GM12801 (cell line): ENCODE data around the gene KCNH1.

Source experiments
- TF ChIP-seq, protein P1 (sequence below): IDR thresholded peaks from one replicate; pipeline ENCODE4 v1.5.1; 2011; ENCODE audit warnings: control low read depth; ENCODE audit not compliant: insufficient read length; ENCODE audit errors: extremely low read depth

KCNH1 gene

DNA sequence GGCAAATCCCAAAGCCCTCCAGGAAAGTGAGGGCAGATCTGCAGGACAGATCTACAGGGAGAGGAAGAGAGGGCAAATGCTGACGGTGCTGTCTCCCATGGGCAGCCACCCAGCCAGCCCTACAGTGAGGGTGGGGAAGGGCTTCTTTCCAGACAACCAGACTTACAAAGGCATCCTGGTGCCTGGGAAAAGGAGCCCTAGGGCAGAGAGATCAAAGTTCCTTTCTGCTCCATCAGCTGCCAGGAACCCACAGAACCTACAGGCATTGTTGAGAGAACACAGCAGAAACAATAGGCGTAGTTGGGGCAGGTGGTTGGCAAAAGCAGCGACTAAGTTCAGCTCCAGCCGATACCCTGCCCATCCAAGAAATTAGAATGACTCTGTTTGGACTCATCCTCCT lies 332.4 kb downstream of the KCNH1 start:
- TF ChIP-seq, protein P1, sequence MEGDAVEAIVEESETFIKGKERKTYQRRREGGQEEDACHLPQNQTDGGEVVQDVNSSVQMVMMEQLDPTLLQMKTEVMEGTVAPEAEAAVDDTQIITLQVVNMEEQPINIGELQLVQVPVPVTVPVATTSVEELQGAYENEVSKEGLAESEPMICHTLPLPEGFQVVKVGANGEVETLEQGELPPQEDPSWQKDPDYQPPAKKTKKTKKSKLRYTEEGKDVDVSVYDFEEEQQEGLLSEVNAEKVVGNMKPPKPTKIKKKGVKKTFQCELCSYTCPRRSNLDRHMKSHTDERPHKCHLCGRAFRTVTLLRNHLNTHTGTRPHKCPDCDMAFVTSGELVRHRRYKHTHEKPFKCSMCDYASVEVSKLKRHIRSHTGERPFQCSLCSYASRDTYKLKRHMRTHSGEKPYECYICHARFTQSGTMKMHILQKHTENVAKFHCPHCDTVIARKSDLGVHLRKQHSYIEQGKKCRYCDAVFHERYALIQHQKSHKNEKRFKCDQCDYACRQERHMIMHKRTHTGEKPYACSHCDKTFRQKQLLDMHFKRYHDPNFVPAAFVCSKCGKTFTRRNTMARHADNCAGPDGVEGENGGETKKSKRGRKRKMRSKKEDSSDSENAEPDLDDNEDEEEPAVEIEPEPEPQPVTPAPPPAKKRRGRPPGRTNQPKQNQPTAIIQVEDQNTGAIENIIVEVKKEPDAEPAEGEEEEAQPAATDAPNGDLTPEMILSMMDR: no peak

DNA sequence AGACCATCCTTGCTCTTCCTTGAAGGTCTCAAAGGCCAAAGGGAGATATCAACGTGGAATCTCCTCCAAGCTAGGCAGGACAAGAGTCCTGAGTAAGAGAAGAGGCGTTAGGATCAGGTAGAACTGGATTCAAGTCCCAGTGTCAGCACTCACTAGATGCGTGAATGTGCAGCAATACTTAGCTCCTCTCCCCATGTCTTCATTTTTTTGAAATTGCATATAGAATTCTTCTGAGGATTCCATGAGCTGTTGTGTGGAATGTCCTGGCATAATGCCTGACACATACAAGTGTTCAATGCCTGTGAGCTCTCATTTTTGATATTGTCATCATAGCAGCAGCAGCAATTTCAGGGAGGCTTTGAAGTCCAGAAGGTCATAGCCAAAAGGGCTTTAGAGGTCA lies 333.2 kb downstream of the KCNH1 start:
- TF ChIP-seq, protein P1: no peak

DNA sequence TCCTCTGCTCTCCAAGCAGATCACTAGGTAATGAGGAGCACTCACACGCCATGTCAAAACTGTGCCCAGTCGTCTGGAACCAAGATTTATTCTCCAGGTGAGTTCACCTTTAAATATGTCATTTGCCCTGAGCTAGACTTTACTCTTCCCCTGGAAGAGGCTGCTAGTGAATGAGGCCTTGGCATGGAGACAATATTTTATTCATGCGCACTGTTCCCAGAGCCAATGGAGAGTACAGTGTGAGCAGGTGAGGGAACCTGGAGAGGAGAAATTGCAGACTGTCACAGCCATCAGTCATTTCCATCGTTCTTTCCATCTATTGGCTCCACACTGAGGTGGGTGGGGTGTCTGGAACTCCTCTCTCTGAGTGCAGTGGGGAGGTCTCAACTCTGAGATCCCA lies 333.6 kb downstream of the KCNH1 start:
- TF ChIP-seq, protein P1: no peak

DNA sequence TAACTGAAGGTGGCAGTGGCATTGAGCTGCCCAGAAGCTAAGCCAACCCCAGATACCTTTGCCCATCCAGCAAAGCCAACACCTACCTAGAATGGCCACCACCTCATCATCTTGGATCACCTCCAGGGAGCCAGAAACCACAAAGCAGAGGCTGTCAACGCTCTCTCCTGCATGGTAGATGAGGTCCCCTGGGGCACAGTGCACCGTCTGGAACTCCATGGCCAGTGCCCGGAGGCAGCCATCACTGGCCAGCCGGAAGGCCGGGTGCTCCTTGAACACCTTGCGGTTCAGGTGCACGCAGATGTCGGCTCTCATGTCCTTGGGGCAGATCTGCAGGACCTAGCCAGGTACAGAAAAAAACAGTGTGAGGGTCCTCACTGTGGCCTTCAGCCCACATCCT lies 336.5 kb downstream of the KCNH1 start:
- TF ChIP-seq, protein P1: no peak

DNA sequence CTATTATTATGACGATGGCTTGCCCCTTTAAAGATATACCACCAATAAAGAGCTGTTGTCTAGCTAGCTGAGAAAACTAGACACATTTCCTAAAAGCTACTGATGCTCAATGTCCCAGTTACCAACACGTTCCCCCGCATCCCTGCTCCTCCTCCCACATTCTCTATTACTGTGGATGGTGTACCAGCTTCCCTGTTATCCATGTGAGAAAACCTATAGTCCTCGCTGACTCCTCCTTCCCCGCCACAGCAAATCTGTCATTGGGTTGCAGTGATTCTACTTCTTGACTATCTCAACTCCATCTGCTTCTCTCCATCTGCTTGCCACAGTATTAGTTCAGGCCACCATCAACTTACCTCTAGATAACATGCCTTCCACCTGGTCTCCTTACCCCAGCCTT lies 337.5 kb downstream of the KCNH1 start:
- TF ChIP-seq, protein P1: no peak

DNA sequence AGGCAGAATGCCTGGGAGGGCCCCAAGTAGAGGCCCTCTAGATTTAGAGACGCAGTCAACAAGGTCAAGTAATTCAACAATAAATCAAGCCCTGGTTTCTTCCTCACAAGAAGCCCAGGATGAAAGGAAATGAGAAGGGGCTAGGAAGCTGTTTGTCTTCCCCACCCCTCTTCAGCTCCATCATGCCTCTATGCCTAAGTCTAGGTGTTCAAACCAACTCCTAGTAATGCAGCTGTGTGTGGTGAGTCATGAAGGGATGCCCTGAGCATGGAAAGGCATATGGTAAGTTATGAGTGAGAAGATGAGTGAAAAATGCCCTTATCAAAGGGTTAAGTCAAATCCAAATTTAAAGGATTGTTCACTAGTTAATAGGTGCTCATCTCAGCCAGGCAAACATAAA lies 339.5 kb downstream of the KCNH1 start:
- TF ChIP-seq, protein P1: no peak

DNA sequence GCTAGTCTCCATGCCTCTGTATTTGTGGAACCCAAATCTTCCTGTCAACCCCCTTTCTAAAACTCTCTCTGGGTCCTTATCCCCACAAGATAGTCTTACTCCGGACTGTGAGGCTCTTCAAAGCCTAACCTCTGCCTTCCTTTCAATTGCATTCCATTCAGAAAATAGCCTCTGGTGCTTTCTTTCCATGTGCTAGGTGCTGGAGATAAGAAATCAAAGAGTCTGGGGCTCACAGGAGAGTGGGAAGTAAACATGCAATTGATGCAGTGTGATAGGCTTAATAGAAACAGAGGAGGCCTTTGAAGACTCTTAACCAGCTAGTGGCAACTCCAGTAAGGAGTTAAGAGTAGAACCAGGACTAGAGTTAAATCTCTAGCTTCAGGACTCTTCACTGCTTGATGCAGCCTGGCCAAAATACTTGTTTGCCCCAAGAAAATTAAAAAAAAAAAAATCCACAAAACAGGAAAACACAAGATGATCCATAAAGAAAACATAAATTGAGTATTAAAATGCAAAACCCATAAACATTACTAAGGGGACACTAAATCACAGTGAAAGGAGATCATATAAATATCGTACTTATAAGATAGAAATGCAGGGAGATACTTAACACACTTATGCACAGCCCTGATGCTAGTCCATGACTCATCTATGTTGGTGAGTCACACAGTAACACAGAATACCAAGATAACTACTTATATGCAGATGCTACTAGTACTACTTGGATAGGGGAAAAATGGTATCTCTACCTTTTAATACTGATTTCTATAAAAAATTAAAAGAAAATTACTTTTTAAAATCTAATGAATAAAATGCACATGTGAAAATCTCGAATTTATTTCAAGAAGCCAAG lies 341.5 kb downstream of the KCNH1 start:
- TF ChIP-seq, protein P1: no peak
